Transverse colon (tissue), 4 donors: Measurements from ENCODE around the gene ASB5.

ENCODE experiments used
- EP300 ChIP-seq: sonication (generic); formaldehyde crosslinking; IDR thresholded peaks from one replicate; pipeline ENCODE4 v1.6.1; 2017; ENCODE audit warnings: antibody characterized with exemption, low read depth
- POLR2AphosphoS5 ChIP-seq, 3 donors: sonication (generic); formaldehyde crosslinking; IDR thresholded peaks; one replicate each; pipeline ENCODE4 v1.6.1; 2016; ENCODE audit warnings: antibody characterized with exemption in 3 of 3
- TF ChIP-seq, protein P1 (sequence below), 5 experiments: fragments of 200-600 bp in 3 of 5; fragments of 450-650 bp in 2 of 5; sonication (generic) in 3 of 5; IDR thresholded peaks; 1 replicate in 2 of 5; 2 replicates in 3 of 5; pipeline ENCODE4 v1.5.1; 2016 to 2017; ENCODE audit warnings: antibody characterized with exemption in 5 of 5, inconsistent platforms in 3 of 5, mild to moderate bottlenecking in 2 of 5, moderate library complexity in 1 of 5

GRCh38 chr4:176298664-176299063 lies 29.6 kb upstream of the ASB5 start:
- TF ChIP-seq, protein P1, sequence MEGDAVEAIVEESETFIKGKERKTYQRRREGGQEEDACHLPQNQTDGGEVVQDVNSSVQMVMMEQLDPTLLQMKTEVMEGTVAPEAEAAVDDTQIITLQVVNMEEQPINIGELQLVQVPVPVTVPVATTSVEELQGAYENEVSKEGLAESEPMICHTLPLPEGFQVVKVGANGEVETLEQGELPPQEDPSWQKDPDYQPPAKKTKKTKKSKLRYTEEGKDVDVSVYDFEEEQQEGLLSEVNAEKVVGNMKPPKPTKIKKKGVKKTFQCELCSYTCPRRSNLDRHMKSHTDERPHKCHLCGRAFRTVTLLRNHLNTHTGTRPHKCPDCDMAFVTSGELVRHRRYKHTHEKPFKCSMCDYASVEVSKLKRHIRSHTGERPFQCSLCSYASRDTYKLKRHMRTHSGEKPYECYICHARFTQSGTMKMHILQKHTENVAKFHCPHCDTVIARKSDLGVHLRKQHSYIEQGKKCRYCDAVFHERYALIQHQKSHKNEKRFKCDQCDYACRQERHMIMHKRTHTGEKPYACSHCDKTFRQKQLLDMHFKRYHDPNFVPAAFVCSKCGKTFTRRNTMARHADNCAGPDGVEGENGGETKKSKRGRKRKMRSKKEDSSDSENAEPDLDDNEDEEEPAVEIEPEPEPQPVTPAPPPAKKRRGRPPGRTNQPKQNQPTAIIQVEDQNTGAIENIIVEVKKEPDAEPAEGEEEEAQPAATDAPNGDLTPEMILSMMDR (IDR thresholded peaks at IDR 0.05): no peak
- no peak for TF ChIP-seq POLR2AphosphoS5 (IDR thresholded peaks at IDR 0.05)
- TF ChIP-seq EP300: no peak
